22Rv1 (cell line): Measurements from ENCODE around the gene GINS2.

ENCODE experiments used
- CTCF ChIP-seq: fragments of 450-650 bp; IDR thresholded peaks from 2 replicates; pipeline ENCODE4 v1.5.1; 2017; ENCODE audit warnings: mild to moderate bottlenecking
- ZFX ChIP-seq: fragments of 450-650 bp; IDR thresholded peaks from 2 replicates; pipeline ENCODE4 v1.6.1; 2017; ENCODE audit warnings: antibody characterized with exemption, borderline replicate concordance

GRCh38 chr16:85704900-85705846 is 16.4 kb upstream of the GINS2 start:
- TF ChIP-seq CTCF (no peak), ZFX (no peak)
